Retinal pigment epithelial cell (primary cell): ENCODE results near the gene TKT.

Experiments used
- DNase-seq: peaks from one replicate; pipeline ENCODE4 v3.0.0-alpha.2; 2010; ENCODE audit warnings: low read depth
- H3K4me3 ChIP-seq: 2 replicates; pipeline ENCODE4 v1.5.1; 2011; ENCODE audit warnings: mild to moderate bottlenecking, low read length, control low read depth, moderate library complexity
- CTCF ChIP-seq: conservative IDR thresholded peaks from 2 replicates; pipeline ENCODE4 v1.5.1; 2011; ENCODE audit warnings: low read depth, low read length, control low read depth, inconsistent platforms

Gene TKT

DNA sequence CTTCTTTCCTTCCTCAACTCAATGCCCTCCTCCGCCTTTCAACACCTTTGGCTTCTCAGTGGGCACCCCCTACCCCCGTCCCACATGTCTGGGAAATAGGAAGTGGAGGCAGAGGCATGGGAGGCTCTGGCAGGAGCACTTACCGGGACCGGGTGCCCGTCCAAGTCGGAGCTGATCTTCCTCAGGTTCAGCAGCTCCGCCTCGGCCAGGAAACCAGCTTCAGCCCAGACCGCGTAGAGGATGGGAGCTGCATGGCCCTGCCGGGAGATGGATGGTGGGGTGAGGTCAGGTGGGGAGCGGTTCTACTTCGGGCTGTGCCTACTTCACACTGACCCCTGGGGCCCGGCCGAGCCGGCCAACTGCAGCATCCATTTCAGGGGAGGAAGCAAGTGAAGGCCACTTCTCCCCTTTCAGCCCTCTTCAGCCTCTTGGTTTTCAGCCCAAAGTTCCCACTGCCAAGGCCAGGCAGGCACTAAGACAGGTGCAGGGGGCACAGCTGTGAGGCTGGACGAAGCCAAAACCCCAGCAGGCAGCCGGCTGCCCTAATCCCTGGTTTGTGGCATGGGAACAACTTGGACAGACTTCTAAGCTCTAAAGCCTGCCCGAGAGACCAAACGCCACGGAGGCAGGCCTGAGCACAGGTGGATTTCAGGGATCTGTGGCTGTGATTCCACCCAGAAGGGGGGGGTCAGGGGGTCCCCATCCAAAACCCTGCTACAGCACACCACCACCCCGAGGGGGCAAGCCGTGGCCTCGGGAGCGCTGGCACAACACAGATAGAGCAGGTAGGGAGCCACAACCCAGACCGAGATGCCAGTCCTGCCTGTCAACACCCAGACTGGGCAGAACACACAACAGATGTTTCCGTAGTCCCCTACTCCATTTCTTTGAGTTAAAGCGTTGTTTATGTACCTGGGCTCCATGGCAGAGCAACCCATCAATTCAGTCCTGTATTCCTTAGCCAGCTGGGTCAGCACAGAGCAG lies 14.5 kb downstream of the TKT start:
- no peak overlapping the region for H3K4me3 ChIP-seq
- TF ChIP-seq CTCF, result no peak
- DNase-seq, result no peak

DNA sequence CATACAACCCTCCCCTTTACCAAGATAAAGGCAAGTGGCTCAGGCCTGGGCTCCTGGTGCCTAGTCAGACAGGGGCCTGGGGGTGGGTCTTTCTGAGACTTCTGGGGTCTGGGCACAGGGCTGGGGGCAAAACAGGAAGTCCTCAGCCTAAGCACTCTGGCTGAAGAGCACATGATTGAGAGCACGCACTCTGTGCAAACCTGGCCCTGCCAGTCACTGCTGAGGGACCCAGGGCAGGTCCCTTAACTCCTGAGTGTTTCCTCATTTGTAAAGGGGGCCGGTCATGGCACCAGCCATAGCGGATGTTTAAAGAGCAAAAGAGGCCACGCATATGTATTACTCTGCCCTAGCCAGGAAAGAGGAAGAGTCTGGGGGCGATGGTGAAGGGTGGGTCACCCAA lies 16.0 kb downstream of the TKT start:
- TF ChIP-seq CTCF, result no peak
- no peak for DNase-seq
- H3K4me3 ChIP-seq, result no peak overlapping the region

- no peak for TF ChIP-seq CTCF
- no peak overlapping the region for H3K4me3 ChIP-seq
- no peak for DNase-seq
Observed at GRCh38 chr3:53238886-53239285, 16.9 kb downstream of the TKT start.

DNA sequence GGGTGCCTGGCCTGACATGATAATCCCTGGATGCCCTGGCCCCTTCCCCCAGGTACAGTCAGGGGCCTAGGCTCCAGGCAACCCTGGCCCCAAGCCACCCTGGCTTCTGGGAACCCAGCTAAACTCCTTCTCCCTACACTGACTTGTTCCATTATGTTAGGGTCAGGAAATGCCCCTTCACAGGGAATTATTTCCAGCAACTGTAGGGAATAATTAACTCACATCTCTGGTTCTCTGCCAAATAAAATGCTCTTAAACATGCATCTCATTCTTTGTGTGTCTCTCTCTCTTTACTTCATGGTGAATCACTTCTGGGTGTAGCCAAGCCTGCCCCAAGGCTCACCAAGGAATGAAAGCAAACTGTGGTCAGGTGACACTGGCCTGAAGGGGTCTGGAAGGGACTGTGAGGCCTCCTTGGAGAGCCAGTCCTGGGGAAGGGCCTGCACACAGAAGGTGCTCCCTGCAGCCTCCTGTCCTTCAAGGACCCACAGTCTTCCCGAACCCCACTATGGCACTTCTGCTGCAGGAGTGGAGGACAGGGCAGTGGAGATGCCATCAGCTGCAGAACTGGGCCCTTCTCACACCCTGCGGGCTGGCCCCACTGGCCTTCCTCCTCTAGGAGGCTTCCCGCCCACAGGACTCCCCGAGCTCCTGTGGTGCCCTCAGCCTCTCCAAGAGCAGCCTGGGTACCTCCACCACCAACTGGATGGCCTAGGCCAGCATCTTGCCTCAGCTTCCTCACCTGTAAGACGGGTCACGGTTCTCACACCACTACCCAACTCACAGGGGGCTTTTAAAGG lies 17.6 kb downstream of the TKT start:
- H3K4me3 ChIP-seq, result no peak overlapping the region
- DNase-seq, result peak; percentile 98
- TF ChIP-seq CTCF, result no peak

GRCh38 chr3:53236112-53236841 lies 19.5 kb downstream of the TKT start:
- no peak overlapping the region for H3K4me3 ChIP-seq
- peak; percentile 79 for DNase-seq
- no peak for TF ChIP-seq CTCF

DNA sequence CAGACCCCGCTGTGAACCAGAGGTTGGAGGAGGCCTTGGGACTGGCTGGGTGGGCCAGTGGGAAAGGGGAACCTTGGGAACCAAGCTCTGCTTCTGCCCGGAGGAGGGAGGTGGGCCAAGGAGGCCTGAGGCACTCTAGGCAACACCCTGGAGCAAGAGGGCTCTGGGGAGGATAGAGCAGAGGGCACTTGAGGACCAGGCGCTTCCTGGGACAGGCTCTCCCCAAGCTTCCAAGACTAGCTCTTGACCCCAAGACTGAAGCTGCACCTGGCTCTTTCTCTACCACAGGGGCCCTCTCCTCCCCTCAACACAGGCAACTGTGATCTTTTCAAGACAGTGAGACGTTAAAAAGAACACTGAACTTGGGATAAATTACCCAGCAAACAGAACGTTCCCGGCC lies 20.3 kb downstream of the TKT start:
- no peak for DNase-seq
- no peak overlapping the region for H3K4me3 ChIP-seq

More for the DNA sequence above, 20.3 kb downstream of the TKT start:
- TF ChIP-seq CTCF, result no peak
